MM.1S (cell line): Measurements from ENCODE around the gene DZIP1.

Source experiments
- CTCF ChIP-seq: fragments of 300-600 bp; sonication (generic); IDR thresholded peaks from 2 replicates; pipeline ENCODE4 v1.5.1; 2016; ENCODE audit warnings: antibody characterized with exemption, low read length, mixed read lengths
- EZH2 ChIP-seq: fragments of 300-600 bp; sonication (generic); optimal IDR thresholded peaks from 2 replicates; pipeline ENCODE3; 2017; ENCODE audit warnings: low read depth, mild to moderate bottlenecking, antibody characterized with exemption, low read length, mixed read lengths
- EZH2phosphoT487 ChIP-seq: fragments of 300-600 bp; sonication (generic); IDR thresholded peaks from 2 replicates; pipeline ENCODE4 v1.6.1; 2018; ENCODE audit warnings: antibody characterized with exemption, low read length

GRCh38 chr13:95620030-95620824 lies 24.3 kb downstream of the DZIP1 start:
- TF ChIP-seq EZH2phosphoT487 (no peak), CTCF (no peak), EZH2 (no peak)
